ENCODE results near the gene SDR42E1.

GRCh38 chr16:82002831-82003230 is 8.4 kb downstream of the SDR42E1 start:
- no peak for TF ChIP-seq CTCF (IDR thresholded peaks at IDR 0.05)
- no peak for TF ChIP-seq POLR2A (IDR thresholded peaks at IDR 0.05)
